Fibroblast of villous mesenchyme (primary cell): Measurements from ENCODE around the gene APAF1. TPM values are rescaled to one million over a fixed set of nuclear protein-coding genes. Genes with fewer than 3 reads are reported as not detected.
A peak's percentile ranks its signal among the peaks of the same experiment; 100 is the strongest.

Source experiments
- DNase-seq: peaks from one replicate; pipeline ENCODE4 v3.0.0-alpha.2; 2010; ENCODE audit warnings: low read depth
- H3K4me3 ChIP-seq: 2 replicates; pipeline ENCODE4 v1.5.1; 2011; ENCODE audit warnings: low read depth, mild to moderate bottlenecking, low read length
- CTCF ChIP-seq: IDR thresholded peaks from 2 replicates; pipeline ENCODE4 v1.5.1; 2012; ENCODE audit warnings: low read depth, mild to moderate bottlenecking, low read length; ENCODE audit not compliant: insufficient read depth
- total RNA-seq: library from RNA; depleted of rRNA; stranded (reverse); fragments of >200 nt; gene quantifications from 2 replicates; pipeline ENCODE4 v1.2.3, GENCODE V29; 2012

APAF1 gene
- total RNA-seq, 1 donor, result 40.2 TPM

GRCh38 chr12:98741556-98742265 lies 96.6 kb downstream of the APAF1 start:
- no peak for DNase-seq
- TF ChIP-seq CTCF, result no peak
- no peak overlapping the region for H3K4me3 ChIP-seq

DNA sequence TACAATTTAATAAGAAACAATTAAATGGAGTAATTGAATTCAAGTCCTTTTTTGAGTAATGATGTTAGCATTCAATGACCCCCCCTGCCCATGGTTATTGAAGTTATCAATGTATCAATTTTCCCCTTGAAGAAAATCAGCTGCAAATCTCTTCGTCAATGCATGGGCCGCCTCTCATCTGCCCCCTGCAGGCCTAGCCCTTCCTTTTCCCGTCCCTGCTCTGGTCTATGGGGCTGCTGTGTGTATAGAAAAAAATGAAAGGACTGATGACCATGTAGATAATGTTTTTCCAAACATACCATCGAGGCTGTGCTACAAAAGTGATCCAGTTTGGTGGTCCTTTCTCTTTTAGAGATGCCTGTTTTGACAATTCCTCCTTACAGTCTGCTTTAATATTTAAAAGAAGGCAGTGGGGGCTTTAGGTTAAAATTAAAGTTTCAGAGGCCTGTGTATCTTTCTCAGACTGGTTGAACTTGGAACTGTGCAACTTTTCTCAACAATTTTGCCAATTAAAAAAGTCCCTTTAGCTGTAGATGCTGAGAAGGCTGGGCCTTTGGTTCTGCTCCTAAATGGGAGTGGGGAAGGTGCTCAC lies 98.4 kb downstream of the APAF1 start:
- no peak overlapping the region for H3K4me3 ChIP-seq
- DNase-seq, result no peak
- TF ChIP-seq CTCF, result peak; percentile 70

DNA sequence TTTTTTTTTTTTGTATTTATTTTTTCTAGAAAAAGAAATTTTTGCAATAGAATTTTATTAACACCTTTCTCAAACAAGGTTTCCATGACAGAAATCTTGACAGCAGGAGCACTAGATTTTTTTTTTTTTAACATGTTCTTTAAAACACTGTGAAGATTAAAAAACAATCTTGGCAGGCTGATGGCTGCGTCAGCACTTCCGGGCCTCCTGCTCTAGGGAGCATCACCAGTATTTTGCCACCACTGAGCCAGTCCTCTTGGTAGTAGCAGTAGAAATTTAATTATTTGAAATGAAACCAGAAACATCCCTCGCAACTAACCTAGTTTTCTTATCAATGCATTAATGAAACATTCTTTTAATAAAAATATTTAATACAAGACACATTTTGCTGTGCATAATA lies 99.6 kb downstream of the APAF1 start:
- H3K4me3 ChIP-seq, result no peak overlapping the region
- TF ChIP-seq CTCF, result no peak
- no peak for DNase-seq

- peak overlapping the region; percentile 46 for H3K4me3 ChIP-seq
- DNase-seq, result no peak
- TF ChIP-seq CTCF, result no peak
Measured at GRCh38 chr12:98745578-98746391, 100.7 kb downstream of the APAF1 start.

GRCh38 chr12:98748463-98748862 lies 103.4 kb downstream of the APAF1 start:
- DNase-seq, result no peak
- no peak overlapping the region for H3K4me3 ChIP-seq
- TF ChIP-seq CTCF, result no peak

- no peak overlapping the region for H3K4me3 ChIP-seq
- TF ChIP-seq CTCF, result no peak
- no peak for DNase-seq
Measured at GRCh38 chr12:98750511-98750910, 105.4 kb downstream of the APAF1 start.
